HG02970 (cell line): ENCODE measurements around the gene CD6.
"Not testable (repeated sequence)": the region's sequence is repeated elsewhere in the genome, so short reads cannot be mapped to it uniquely, and the experiment has no call there.

Experiments used
- ATAC-seq: cut with Tn5 transposase; IDR thresholded peaks from one replicate; pipeline ENCODE4 v1.9.1; 2021; ENCODE audit warnings: mild to moderate bottlenecking, moderate library complexity, moderate number of reproducible peaks; ENCODE audit not compliant: unreplicated experiment, low FRiP score

CD6 gene

GRCh38 chr11:60951904-60952741 lies 19.4 kb upstream of the CD6 start, which contains the start of gene SLC15A3:
TSS of gene SLC15A3 (minus strand) at chr11:60952176. CDS start at chr11:60951551, 625 bp downstream.
- peak; percentile 46 for ATAC-seq

- ATAC-seq, result no peak
These were observed 18.7 kb upstream of the CD6 start for GRCh38 chr11:60952742-60953170.

- no peak for ATAC-seq
These were observed 17.7 kb upstream of the CD6 start for GRCh38 chr11:60953781-60954180.

- ATAC-seq, result no peak
These were observed 17.1 kb upstream of the CD6 start for GRCh38 chr11:60954421-60954820.

GRCh38 chr11:60955571-60955970 lies 15.9 kb upstream of the CD6 start:
- ATAC-seq, result no peak

- no peak for ATAC-seq
These were observed 14.3 kb upstream of the CD6 start for GRCh38 chr11:60957188-60957587.

GRCh38 chr11:60959431-60959830 lies 12.0 kb upstream of the CD6 start:
- no peak for ATAC-seq

GRCh38 chr11:60960405-60960804 lies 11.1 kb upstream of the CD6 start:
- ATAC-seq, result no peak

- no peak for ATAC-seq
These were observed 6.7 kb upstream of the CD6 start for GRCh38 chr11:60964801-60965200.

- no peak for ATAC-seq
These were observed 4.6 kb upstream of the CD6 start for GRCh38 chr11:60966890-60967289.

- no peak for ATAC-seq
These were observed 3.3 kb upstream of the CD6 start for GRCh38 chr11:60968223-60968622.

GRCh38 chr11:60970369-60970774 lies 1.1 kb upstream of the CD6 start:
- no peak for ATAC-seq

- no peak for ATAC-seq
These were observed 590 bp upstream of the CD6 start for GRCh38 chr11:60970890-60971289.

- no peak for ATAC-seq
These were observed 926 bp downstream of the CD6 start for GRCh38 chr11:60972182-60973030.

- no peak for ATAC-seq
These were observed 2.2 kb downstream of the CD6 start for GRCh38 chr11:60973699-60974098.

GRCh38 chr11:60974316-60974715 lies 2.8 kb downstream of the CD6 start:
- ATAC-seq, result not testable (repeated sequence)

- no peak for ATAC-seq
These were observed 3.2 kb downstream of the CD6 start for GRCh38 chr11:60974726-60975125.

GRCh38 chr11:60977224-60977623 lies 5.7 kb downstream of the CD6 start:
- no peak for ATAC-seq

- no peak for ATAC-seq
These were observed 6.4 kb downstream of the CD6 start for GRCh38 chr11:60977836-60978235.

- no peak for ATAC-seq
These were observed 7.3 kb downstream of the CD6 start for GRCh38 chr11:60978546-60979380.

- ATAC-seq, result no peak
These were observed 10.0 kb downstream of the CD6 start for GRCh38 chr11:60981515-60981914.
